ENCODE results near the gene RABGGTA. TPM values are rescaled to one million over a fixed set of nuclear protein-coding genes. Genes with fewer than 3 reads are reported as not detected.
A peak's percentile ranks its signal among the peaks of the same experiment; 100 is the strongest.

The RABGGTA gene
- total RNA-seq, 2 experiments from 2014 or later = 24.3 to 27.3 TPM

GRCh38 chr14:24241829-24242443, 29.5 kb downstream of the RABGGTA start:
- DNase-seq (ENCODE audit: low spot score) = peak; percentile 96
- TF ChIP-seq EZH2phosphoT487 (IDR thresholded peaks at IDR 0.05; ENCODE audit: borderline replicate concordance, low read depth, low read length) = no peak
- peak; percentile 35; the same call in 1 of the 2 replicates for TF ChIP-seq CTCF (conservative IDR thresholded peaks at IDR 0.05; ENCODE audit: low read length)
- TSS peak; percentile 60 for BruUV-seq (replicated peaks)
- peak overlapping the region; percentile 82 for H3K4me3 ChIP-seq (ENCODE audit: low read depth, low read length, poor library complexity, severe bottlenecking)
- H3K79me2 ChIP-seq (ENCODE audit: insufficient read depth, low read depth, low read length) = peaks cover 16% of the 10 kb centered on the region; the same call in 1 of the 2 replicates
- ChIA-PET POLR2A (interaction anchor here (0.7 to 2.3 kb wide), 25 partner anchors 9 to 200 kb away, joined by 3 to 25 read pairs (median 5); partner anchors contain the start of genes CHMP4A, DCAF11, DHRS1 and EMC9), CTCF (ENCODE audit: unreplicated experiment) (interaction anchor here (0.8 to 2.2 kb wide), 6 partner anchors 22 to 95 kb away, joined by 3 to 17 read pairs (median 6); partner anchors contain the start of genes CIDEB, DHRS1, NOP9 and PSME2)
- peak overlapping the region; percentile 52; the same call in 1 of the 2 replicates for H2AFZ ChIP-seq (ENCODE audit: low read length)
- H3K4me1 ChIP-seq (ENCODE audit: insufficient read depth, low read length, poor library complexity, severe bottlenecking) = peaks cover 28% of the 10 kb centered on the region
- H3K9me2 ChIP-seq (ENCODE audit: insufficient read depth, low read length) = no peaks in the 10 kb centered on the region
- intact Hi-C loops (cut with micrococcal nuclease; ENCODE audit: unreplicated experiment) = loop anchor here (1.0 to 5.0 kb wide), 5 partner anchors 29 to 230 kb away; partner anchors contain the start of genes IPO4 and RABGGTA
- H3K4me2 ChIP-seq (ENCODE audit: low read length) = peak overlapping the region; percentile 92
- no peaks in the 10 kb centered on the region for H3K9me3 ChIP-seq (ENCODE audit: low read length)
- H4K20me1 ChIP-seq (ENCODE audit: insufficient read depth, low read length) = no peaks in the 10 kb centered on the region
- peaks cover 43% of the 10 kb centered on the region for H3K36me3 ChIP-seq (ENCODE audit: insufficient read depth, low read length)
- H3K27ac ChIP-seq (ENCODE audit: low read depth, low read length, poor library complexity, severe bottlenecking) = peak overlapping the region; percentile 90

- BruUV-seq (replicated peaks) = no TSS peak
- Histone ChIP-seq H4K20me1 (ENCODE audit: insufficient read depth, low read length) (no peaks in the 10 kb centered on the region), H2AFZ (ENCODE audit: low read length) (no peak overlapping the region), H3K9me3 (ENCODE audit: low read length) (no peaks in the 10 kb centered on the region), H3K27ac (ENCODE audit: low read depth, low read length, poor library complexity, severe bottlenecking) (no peak overlapping the region), H3K9me2 (ENCODE audit: insufficient read depth, low read length) (no peaks in the 10 kb centered on the region), H3K4me2 (ENCODE audit: low read length) (peak overlapping the region; percentile 92; the same call in 1 of the 2 replicates), H3K4me1 (ENCODE audit: insufficient read depth, low read length, poor library complexity, severe bottlenecking) (peaks cover 25% of the 10 kb centered on the region), H3K79me2 (ENCODE audit: insufficient read depth, low read depth, low read length) (peaks cover 16% of the 10 kb centered on the region; the same call in 1 of the 2 replicates), H3K36me3 (ENCODE audit: insufficient read depth, low read length) (peaks cover 59% of the 10 kb centered on the region), H3K4me3 (ENCODE audit: low read depth, low read length, poor library complexity, severe bottlenecking) (no peak overlapping the region)
- CTCF ChIA-PET (ENCODE audit: unreplicated experiment) = no interaction called here
- intact Hi-C loops (cut with micrococcal nuclease; ENCODE audit: unreplicated experiment) = loop anchor here (5.0 kb wide), 1 partner anchor 228 kb away; no protein-coding TSS in a partner anchor
- DNase-seq (ENCODE audit: low spot score) = no peak
- POLR2A ChIA-PET = interaction anchor here (0.6 to 1.1 kb wide), 3 partner anchors 27 to 1264 kb away, joined by 3 to 4 read pairs (median 3); partner anchors contain the start of gene CHMP4A
- no peak for TF ChIP-seq EZH2phosphoT487 (IDR thresholded peaks at IDR 0.05; ENCODE audit: borderline replicate concordance, low read depth, low read length)
- TF ChIP-seq CTCF (conservative IDR thresholded peaks at IDR 0.05; ENCODE audit: low read length) = no peak
These were observed 31.1 kb downstream of the RABGGTA start for GRCh38 chr14:24240110-24240918.

All from OCI-LY7 (cell line).